RWPE1 (cell line): Measurements from ENCODE around the gene NELL1.
"Not testable (repeated sequence)": the region's sequence is repeated elsewhere in the genome, so short reads cannot be mapped to it uniquely, and the experiment has no call there.

Experiments
- CTCF ChIA-PET: fragments of 350-600 bp; sonication (Branson Sonifier 250); formaldehyde crosslinking; extraction: SDS; loops from one replicate; lab custom pipeline; 2021; lab: Yijun Ruan, JAX
- POLR2A ChIA-PET: fragments of 400-600 bp; formaldehyde crosslinking; extraction: SDS; loops from one replicate; lab custom pipeline; 2020; ENCODE audit warnings: antibody characterized with exemption; ENCODE audit not compliant: low non-redundant PET; lab: Yijun Ruan, JAX
- DNase-seq: peaks from one replicate; pipeline ENCODE4 v3.0.0; 2012; ENCODE audit warnings: low spot score
- H3K27ac ChIP-seq: fragments of 450-650 bp; 2 replicates; pipeline ENCODE4 v1.5.1; 2017
- CTCF ChIP-seq: fragments of 450-650 bp; conservative IDR thresholded peaks from 2 replicates; pipeline ENCODE4 v1.5.1; 2017; ENCODE audit warnings: low read depth, mild to moderate bottlenecking

The NELL1 gene

DNA sequence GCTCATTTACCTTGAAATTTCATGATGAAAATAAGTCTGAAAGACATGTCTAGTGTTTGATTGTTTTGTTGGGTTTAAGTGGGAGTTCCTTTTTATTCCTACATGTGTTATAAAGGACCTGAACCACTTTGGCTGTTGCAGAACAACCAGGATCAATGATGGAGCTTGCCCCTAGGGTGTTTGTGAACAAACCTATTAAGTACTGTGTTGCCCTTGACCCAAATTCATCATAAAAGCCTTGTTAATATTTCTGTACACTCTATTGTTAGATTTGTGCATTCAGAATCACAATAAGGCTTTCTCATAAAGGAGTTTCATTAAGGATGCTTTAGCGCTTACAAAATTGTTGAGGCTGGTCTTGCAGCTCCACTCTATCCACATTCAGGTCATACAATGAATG, 452.6 kb downstream of the NELL1 start:
- DNase-seq: no peak
- H3K27ac ChIP-seq: no peak overlapping the region
- CTCF ChIA-PET: no interaction called here
- POLR2A ChIA-PET: no interaction called here
- no peak for TF ChIP-seq CTCF

- no peak for DNase-seq
- H3K27ac ChIP-seq: no peak overlapping the region
- CTCF ChIA-PET: no interaction called here
- POLR2A ChIA-PET: no interaction called here
- no peak for TF ChIP-seq CTCF
These were observed 453.1 kb downstream of the NELL1 start for GRCh38 chr11:21122523-21122922.

- ChIA-PET CTCF (no interaction called here), POLR2A (no interaction called here)
- TF ChIP-seq CTCF: no peak
- DNase-seq: no peak
- no peak overlapping the region for H3K27ac ChIP-seq
These were observed 462.8 kb downstream of the NELL1 start for GRCh38 chr11:21132146-21132720.

GRCh38 chr11:21133244-21133643, 463.9 kb downstream of the NELL1 start:
- no peak for TF ChIP-seq CTCF
- no peak for DNase-seq
- H3K27ac ChIP-seq: no peak overlapping the region
- ChIA-PET CTCF (interaction anchor here (0.6 kb wide), 1 partner anchor 412 kb away, joined by 3 read pairs; no protein-coding TSS in a partner anchor), POLR2A (no interaction called here)

- DNase-seq: no peak
- ChIA-PET POLR2A (no interaction called here), CTCF (interaction anchor here (0.6 kb wide), 1 partner anchor 412 kb away, joined by 3 read pairs; no protein-coding TSS in a partner anchor)
- no peak overlapping the region for H3K27ac ChIP-seq
- no peak for TF ChIP-seq CTCF
These were observed 464.3 kb downstream of the NELL1 start for GRCh38 chr11:21133722-21134121.

- ChIA-PET POLR2A (no interaction called here), CTCF (no interaction called here)
- TF ChIP-seq CTCF: no peak
- no peak for DNase-seq
- H3K27ac ChIP-seq: no peak overlapping the region
These were observed 468.4 kb downstream of the NELL1 start for GRCh38 chr11:21137803-21138202.

DNA sequence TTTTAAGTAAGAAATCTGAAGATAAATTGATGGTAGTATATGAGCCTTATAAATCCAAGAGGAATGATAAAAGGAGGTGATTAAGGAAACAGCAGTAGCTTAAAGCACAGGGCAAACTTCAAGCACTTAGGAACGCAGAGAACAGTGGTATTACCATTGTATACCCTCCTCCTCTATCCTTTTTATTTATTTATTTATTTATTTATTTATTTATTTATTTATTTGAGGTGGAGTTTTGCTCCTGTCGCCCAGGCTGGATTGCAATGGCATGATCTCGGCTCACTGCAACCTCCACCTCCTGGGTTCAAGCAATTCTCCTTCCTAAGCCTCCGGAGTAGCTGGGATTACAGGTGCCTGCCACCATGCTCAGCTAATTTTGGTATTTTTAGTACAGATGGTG, 472.2 kb downstream of the NELL1 start:
- H3K27ac ChIP-seq, DNase-seq, CTCF ChIA-PET, POLR2A ChIA-PET: not testable (repeated sequence)
